Suprapubic skin (tissue), 4 donors: ENCODE measurements around the gene PEMT.

Experiments used
- CTCF ChIP-seq, 2 donors: fragments of 200-600 bp in 1 of 2; fragments of 450-650 bp in 1 of 2; sonication (generic) in 1 of 2; IDR thresholded peaks; one replicate each; pipeline ENCODE4 v1.5.1; 2016 to 2019; ENCODE audit warnings: antibody characterized with exemption in 2 of 2, mild to moderate bottlenecking in 1 of 2, moderate library complexity in 1 of 2
- POLR2A ChIP-seq, 2 donors: fragments of 450-650 bp; IDR thresholded peaks; one replicate each; pipeline ENCODE4 v1.6.1; 2017; ENCODE audit warnings: antibody characterized with exemption in 2 of 2, mild to moderate bottlenecking in 2 of 2, moderate library complexity in 2 of 2
- POLR2AphosphoS5 ChIP-seq, 3 donors: sonication (generic); formaldehyde crosslinking; IDR thresholded peaks; one replicate each; pipeline ENCODE4 v1.6.1; 2017; ENCODE audit warnings: antibody characterized with exemption in 3 of 3

- TF ChIP-seq CTCF (IDR thresholded peaks at IDR 0.05) (no peak), POLR2AphosphoS5 (IDR thresholded peaks at IDR 0.05) (no peak), POLR2A (IDR thresholded peaks at IDR 0.05) (no peak)
Observed at GRCh38 chr17:17526369-17526768, 65.1 kb downstream of the PEMT start.
